Measurements from ENCODE around the gene RPS6KL1.

Gene RPS6KL1

GRCh38 chr14:74867673-74868072 is 55.4 kb downstream of the RPS6KL1 start:
- Histone ChIP-seq H3K36me3 (ENCODE audit: control insufficient read depth in 2 of 2, insufficient read depth in 1 of 2, low read length in 2 of 2) (no peaks in the 10 kb centered on the region), H3K9me3 (ENCODE audit: control insufficient read depth, insufficient read depth, low read depth, low read length) (no peaks in the 10 kb centered on the region), H3K4me3 (ENCODE audit: low read depth, low read length) (no peak overlapping the region), H3K27ac (ENCODE audit: extremely low read depth, low read depth, low read length) (no peak overlapping the region), H3K4me1 (ENCODE audit: control insufficient read depth, insufficient read depth, low read length) (no peaks in the 10 kb centered on the region)
- TF ChIP-seq ZNF518A (tag by site-specific recombination; conservative IDR thresholded peaks at IDR 0.05; ENCODE audit: low read depth): no peak
- no peak for TF ChIP-seq ZNF26 (tag by site-specific recombination; IDR thresholded peaks at IDR 0.05)
- TF ChIP-seq ZNF521 (tag by site-specific recombination; IDR thresholded peaks at IDR 0.05): no peak
- no peak for TF ChIP-seq ZNF707 (tag by site-specific recombination; IDR thresholded peaks at IDR 0.05)
- no peak for TF ChIP-seq ZBTB10 (tag by site-specific recombination; IDR thresholded peaks at IDR 0.05)
- no peak for TF ChIP-seq INSM2 (tag by site-specific recombination; IDR thresholded peaks at IDR 0.05)
- TF ChIP-seq ZNF837 (tag by site-specific recombination; IDR thresholded peaks at IDR 0.05): no peak
- no peak for TF ChIP-seq ZNF121 (tag by site-specific recombination; IDR thresholded peaks at IDR 0.05)
- no peak for TF ChIP-seq ZNF670 (tag by site-specific recombination; IDR thresholded peaks at IDR 0.05; ENCODE audit: low read depth)
- TF ChIP-seq ZNF214 (tag by site-specific recombination; IDR thresholded peaks at IDR 0.05; ENCODE audit: borderline replicate concordance): no peak
- TF ChIP-seq ZNF114 (tag by site-specific recombination; IDR thresholded peaks at IDR 0.05): no peak
- no peak for TF ChIP-seq ZNF548 (tag by site-specific recombination; IDR thresholded peaks at IDR 0.05)
- no peak for TF ChIP-seq ZNF473 (tag by site-specific recombination; IDR thresholded peaks at IDR 0.05)
- no peak for TF ChIP-seq ZNF398 (tag by site-specific recombination; IDR thresholded peaks at IDR 0.05)
- CTCF ChIA-PET: interaction anchor here (0.7 to 1.9 kb wide), 6 partner anchors 10 to 221 kb away, joined by 3 to 8 read pairs (median 4); no protein-coding TSS in a partner anchor
- POLR2A ChIA-PET: no interaction called here
